ENCODE measurements around the gene PIEZO1.

DNA sequence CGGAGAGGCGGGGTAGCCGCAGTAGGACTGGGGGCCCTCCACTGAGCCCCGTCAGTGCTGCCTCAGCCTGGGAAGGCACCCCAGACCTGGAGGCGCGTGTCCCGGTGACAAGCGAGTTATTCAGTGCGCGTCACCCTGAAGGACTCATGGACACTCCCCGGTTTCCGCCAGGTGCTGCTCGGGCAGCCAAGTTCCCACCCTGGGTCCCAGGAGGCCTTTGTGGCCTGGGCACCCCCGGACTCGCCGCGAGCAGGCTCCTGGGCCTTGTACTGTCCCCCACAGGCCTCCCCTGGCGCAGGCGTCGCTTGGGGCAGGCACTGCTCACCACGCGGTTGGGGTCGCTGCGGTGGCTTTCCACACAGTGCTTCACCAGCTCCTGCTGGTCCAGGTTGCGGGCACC, 86.4 kb downstream of the PIEZO1 start:
- TF ChIP-seq, protein P1, sequence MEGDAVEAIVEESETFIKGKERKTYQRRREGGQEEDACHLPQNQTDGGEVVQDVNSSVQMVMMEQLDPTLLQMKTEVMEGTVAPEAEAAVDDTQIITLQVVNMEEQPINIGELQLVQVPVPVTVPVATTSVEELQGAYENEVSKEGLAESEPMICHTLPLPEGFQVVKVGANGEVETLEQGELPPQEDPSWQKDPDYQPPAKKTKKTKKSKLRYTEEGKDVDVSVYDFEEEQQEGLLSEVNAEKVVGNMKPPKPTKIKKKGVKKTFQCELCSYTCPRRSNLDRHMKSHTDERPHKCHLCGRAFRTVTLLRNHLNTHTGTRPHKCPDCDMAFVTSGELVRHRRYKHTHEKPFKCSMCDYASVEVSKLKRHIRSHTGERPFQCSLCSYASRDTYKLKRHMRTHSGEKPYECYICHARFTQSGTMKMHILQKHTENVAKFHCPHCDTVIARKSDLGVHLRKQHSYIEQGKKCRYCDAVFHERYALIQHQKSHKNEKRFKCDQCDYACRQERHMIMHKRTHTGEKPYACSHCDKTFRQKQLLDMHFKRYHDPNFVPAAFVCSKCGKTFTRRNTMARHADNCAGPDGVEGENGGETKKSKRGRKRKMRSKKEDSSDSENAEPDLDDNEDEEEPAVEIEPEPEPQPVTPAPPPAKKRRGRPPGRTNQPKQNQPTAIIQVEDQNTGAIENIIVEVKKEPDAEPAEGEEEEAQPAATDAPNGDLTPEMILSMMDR (conservative IDR thresholded peaks at IDR 0.05): no peak
- TF ChIP-seq EZH2 (IDR thresholded peaks at IDR 0.05; ENCODE audit: low read depth): no peak

Data from PC-9 (cell line).